Activated CD8-positive, alpha-beta memory T cell treated with anti-CD3 and anti-CD28 coated beads, Interleukin-2, amount 50 U/mL, for 48 hours (primary cell): ENCODE data around the gene FHL1.

Experiments
- DNase-seq: peaks from one replicate; pipeline ENCODE4 v3.0.0-alpha.2; 2020

The FHL1 gene

GRCh38 chrX:136190038-136190713, 42.8 kb downstream of the FHL1 start:
- DNase-seq, result no peak

- DNase-seq, result no peak
Observed at GRCh38 chrX:136191171-136191570, 43.8 kb downstream of the FHL1 start.

- DNase-seq, result no peak
Observed at GRCh38 chrX:136192135-136192534, 44.8 kb downstream of the FHL1 start.

GRCh38 chrX:136192839-136193414, 45.6 kb downstream of the FHL1 start:
- no peak for DNase-seq

- no peak for DNase-seq
Observed at GRCh38 chrX:136193771-136194170, 46.4 kb downstream of the FHL1 start.

GRCh38 chrX:136194536-136194935, 47.2 kb downstream of the FHL1 start:
- DNase-seq, result no peak

- no peak for DNase-seq
Observed at GRCh38 chrX:136195247-136195646, 47.9 kb downstream of the FHL1 start.

- DNase-seq, result no peak
Observed at GRCh38 chrX:136196691-136197155, 49.4 kb downstream of the FHL1 start.

GRCh38 chrX:136198010-136198409, 50.7 kb downstream of the FHL1 start:
- no peak for DNase-seq

GRCh38 chrX:136198678-136199243, 51.4 kb downstream of the FHL1 start:
- no peak for DNase-seq

GRCh38 chrX:136199365-136199764, 52.0 kb downstream of the FHL1 start:
- DNase-seq, result no peak

- no peak for DNase-seq
Observed at GRCh38 chrX:136200466-136200865, 53.1 kb downstream of the FHL1 start.

- DNase-seq, result no peak
Observed at GRCh38 chrX:136201601-136202000, 54.3 kb downstream of the FHL1 start.

GRCh38 chrX:136202889-136203288, 55.6 kb downstream of the FHL1 start:
- DNase-seq, result no peak

GRCh38 chrX:136203438-136203837, 56.1 kb downstream of the FHL1 start:
- DNase-seq, result no peak

GRCh38 chrX:136203951-136204350, 56.6 kb downstream of the FHL1 start:
- no peak for DNase-seq

- DNase-seq, result no peak
Observed at GRCh38 chrX:136204571-136204970, 57.2 kb downstream of the FHL1 start.

- no peak for DNase-seq
Observed at GRCh38 chrX:136205882-136206380, 58.6 kb downstream of the FHL1 start.

- no peak for DNase-seq
Observed at GRCh38 chrX:136206916-136207315, 59.6 kb downstream of the FHL1 start.

- DNase-seq, result no peak
Observed at GRCh38 chrX:136207546-136207945, 60.2 kb downstream of the FHL1 start.

- no peak for DNase-seq
Observed at GRCh38 chrX:136209016-136209738, 61.8 kb downstream of the FHL1 start.

- DNase-seq, result no peak
Observed at GRCh38 chrX:136209751-136210150, 62.4 kb downstream of the FHL1 start.

- no peak for DNase-seq
Observed at GRCh38 chrX:136210243-136210642, 62.9 kb downstream of the FHL1 start.

- no peak for DNase-seq
Observed at GRCh38 chrX:136210806-136211205, 63.5 kb downstream of the FHL1 start.
